ENCODE measurements around the gene POLA1.

POLA1 gene

GRCh38 chrX:24718771-24719170, 25.1 kb downstream of the POLA1 start:
- H3K4me3 ChIP-seq (ENCODE audit: low read depth, low read length), result no peak overlapping the region
- TF ChIP-seq, protein P1, sequence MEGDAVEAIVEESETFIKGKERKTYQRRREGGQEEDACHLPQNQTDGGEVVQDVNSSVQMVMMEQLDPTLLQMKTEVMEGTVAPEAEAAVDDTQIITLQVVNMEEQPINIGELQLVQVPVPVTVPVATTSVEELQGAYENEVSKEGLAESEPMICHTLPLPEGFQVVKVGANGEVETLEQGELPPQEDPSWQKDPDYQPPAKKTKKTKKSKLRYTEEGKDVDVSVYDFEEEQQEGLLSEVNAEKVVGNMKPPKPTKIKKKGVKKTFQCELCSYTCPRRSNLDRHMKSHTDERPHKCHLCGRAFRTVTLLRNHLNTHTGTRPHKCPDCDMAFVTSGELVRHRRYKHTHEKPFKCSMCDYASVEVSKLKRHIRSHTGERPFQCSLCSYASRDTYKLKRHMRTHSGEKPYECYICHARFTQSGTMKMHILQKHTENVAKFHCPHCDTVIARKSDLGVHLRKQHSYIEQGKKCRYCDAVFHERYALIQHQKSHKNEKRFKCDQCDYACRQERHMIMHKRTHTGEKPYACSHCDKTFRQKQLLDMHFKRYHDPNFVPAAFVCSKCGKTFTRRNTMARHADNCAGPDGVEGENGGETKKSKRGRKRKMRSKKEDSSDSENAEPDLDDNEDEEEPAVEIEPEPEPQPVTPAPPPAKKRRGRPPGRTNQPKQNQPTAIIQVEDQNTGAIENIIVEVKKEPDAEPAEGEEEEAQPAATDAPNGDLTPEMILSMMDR (IDR thresholded peaks at IDR 0.05; ENCODE audit: low read depth, low read length), result no peak
- DNase-seq (ENCODE audit: low read depth, low spot score), result no peak
- in situ Hi-C loops (cut with HindIII; ENCODE audit: low sequenced_read_pairs), result no loop called here

GRCh38 chrX:24720036-24720435, 26.3 kb downstream of the POLA1 start:
- H3K4me3 ChIP-seq (ENCODE audit: low read depth, low read length), result no peak overlapping the region
- TF ChIP-seq, protein P1 (IDR thresholded peaks at IDR 0.05; ENCODE audit: low read depth, low read length), result no peak
- no peak for DNase-seq (ENCODE audit: low read depth, low spot score)
- in situ Hi-C loops (cut with HindIII; ENCODE audit: low sequenced_read_pairs), result no loop called here

GRCh38 chrX:24728530-24728929, 34.8 kb downstream of the POLA1 start:
- DNase-seq (ENCODE audit: low read depth, low spot score), result no peak
- TF ChIP-seq, protein P1 (IDR thresholded peaks at IDR 0.05; ENCODE audit: low read depth, low read length), result no peak
- H3K4me3 ChIP-seq (ENCODE audit: low read depth, low read length), result no peak overlapping the region
- in situ Hi-C loops (cut with HindIII; ENCODE audit: low sequenced_read_pairs), result no loop called here

DNA sequence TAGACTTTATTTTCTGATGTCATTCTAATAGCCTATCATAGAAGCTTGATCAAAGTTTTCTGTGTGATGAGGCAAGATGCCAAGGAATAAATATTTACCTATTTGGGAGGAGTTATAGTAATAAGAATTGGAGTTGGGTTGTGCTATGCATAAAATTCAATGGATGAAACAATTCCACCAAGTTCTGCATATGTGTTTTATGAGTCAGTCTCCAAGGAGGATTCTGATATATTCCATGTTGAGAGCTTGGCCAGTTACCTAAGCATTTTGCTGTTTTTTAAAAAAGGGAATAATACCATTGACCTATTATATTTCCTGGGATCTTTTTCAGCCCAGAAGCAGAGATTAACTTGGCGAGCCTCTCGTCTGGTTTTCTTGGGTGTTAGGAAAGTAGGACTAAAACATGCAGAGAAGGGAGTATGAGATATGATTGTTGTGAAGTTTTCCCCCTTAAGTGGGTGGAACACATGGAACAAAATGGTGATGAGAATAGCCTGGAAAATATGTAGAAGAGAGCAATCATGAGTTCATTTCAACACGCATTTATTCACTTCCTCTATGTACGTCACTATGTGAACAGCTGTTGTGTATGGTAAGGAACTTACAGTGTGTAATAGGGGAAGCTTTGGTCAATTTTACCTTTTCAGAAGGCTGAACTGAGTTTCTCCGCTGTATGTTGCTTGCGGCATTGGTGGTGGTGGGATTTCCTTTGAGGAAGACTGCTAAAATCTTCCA, 39.2 kb downstream of the POLA1 start:
- in situ Hi-C loops (cut with HindIII; ENCODE audit: low sequenced_read_pairs), result no loop called here
- TF ChIP-seq, protein P1 (IDR thresholded peaks at IDR 0.05; ENCODE audit: low read depth, low read length), result no peak
- DNase-seq (ENCODE audit: low read depth, low spot score), result no peak
- no peak overlapping the region for H3K4me3 ChIP-seq (ENCODE audit: low read depth, low read length)

- H3K4me3 ChIP-seq (ENCODE audit: low read depth, low read length), result no peak overlapping the region
- DNase-seq (ENCODE audit: low read depth, low spot score), result no peak
- in situ Hi-C loops (cut with HindIII; ENCODE audit: low sequenced_read_pairs), result no loop called here
- TF ChIP-seq, protein P1 (IDR thresholded peaks at IDR 0.05; ENCODE audit: low read depth, low read length), result no peak
Measured at GRCh38 chrX:24741330-24741729, 47.6 kb downstream of the POLA1 start.

DNA sequence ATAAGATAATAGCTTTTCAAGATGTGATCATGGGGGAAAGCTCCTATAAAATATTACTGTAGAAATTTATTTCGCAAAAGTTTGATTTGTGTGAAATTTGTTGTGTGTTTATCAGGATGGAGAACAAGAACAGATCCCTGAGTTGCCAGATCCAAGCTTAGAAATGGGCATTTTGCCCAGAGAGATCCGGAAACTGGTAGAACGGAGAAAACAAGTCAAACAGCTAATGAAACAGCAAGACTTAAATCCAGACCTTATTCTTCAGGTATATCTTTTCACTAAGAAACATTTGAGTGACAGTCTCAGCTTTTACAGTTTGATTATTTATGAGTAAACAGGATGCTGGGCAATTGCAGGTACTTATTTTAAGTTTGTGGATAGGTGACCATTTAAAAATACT, 54.5 kb downstream of the POLA1 start:
- in situ Hi-C loops (cut with HindIII; ENCODE audit: low sequenced_read_pairs), result no loop called here
- H3K4me3 ChIP-seq (ENCODE audit: low read depth, low read length), result no peak overlapping the region
- TF ChIP-seq, protein P1 (IDR thresholded peaks at IDR 0.05; ENCODE audit: low read depth, low read length), result no peak
- DNase-seq (ENCODE audit: low read depth, low spot score), result no peak
